ENCODE data around the gene GBP7. TPM values are rescaled to one million over a fixed set of nuclear protein-coding genes. Genes with fewer than 3 reads are reported as not detected.

GBP7 gene
- total and polyA plus RNA-seq, 4 donors: 0.89 to 27.8 (median 16.8) TPM

DNA sequence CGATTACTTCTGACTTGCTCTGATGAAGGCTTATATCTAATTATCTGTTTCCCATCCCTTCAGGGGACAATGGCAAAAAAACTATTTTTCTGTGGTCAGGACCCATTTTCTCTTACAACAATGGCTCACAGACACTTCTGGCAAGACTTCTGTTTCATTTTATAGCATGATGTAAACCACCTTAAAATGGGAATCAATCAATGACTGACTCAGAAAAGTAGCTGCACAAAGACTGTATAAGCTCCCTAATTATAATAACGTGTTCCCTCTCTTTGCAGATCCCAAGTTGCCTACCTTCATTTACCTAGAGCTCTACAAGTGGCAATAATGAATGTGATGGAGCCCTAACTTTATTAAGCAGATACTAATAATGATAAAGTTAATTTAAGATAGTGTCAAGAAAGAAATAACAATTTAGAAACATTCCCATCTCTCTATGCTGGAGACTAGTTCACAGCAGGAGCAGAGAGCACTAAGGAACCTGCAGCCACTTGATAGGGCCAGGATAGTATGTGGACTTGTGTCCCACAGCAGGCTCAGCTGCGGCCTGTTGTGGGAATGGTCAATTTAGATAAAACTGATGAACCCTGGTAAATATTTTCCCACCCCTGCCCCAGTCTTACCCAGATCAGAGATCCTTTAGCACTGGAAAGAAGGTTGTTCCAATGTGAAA, 50.4 kb downstream of the GBP7 start:
- no peaks in the 10 kb centered on the region for H3K27me3 ChIP-seq (ENCODE audit: control insufficient read depth in 4 of 4, insufficient read depth in 4 of 4, low read length in 3 of 4)
- H3K36me3 ChIP-seq (ENCODE audit: control insufficient read depth in 4 of 4, insufficient read depth in 3 of 4, low read depth in 1 of 4, low read length in 3 of 4): peaks cover 0 to 17% (median 9%) of the 10 kb centered on the region in 4 donors
- H3K9me3 ChIP-seq (ENCODE audit: control insufficient read depth in 4 of 4, low read length in 3 of 4): no peaks in the 10 kb centered on the region
- no peak for TF ChIP-seq FOXA1 (IDR thresholded peaks at IDR 0.05)
- peak; percentile 7 for TF ChIP-seq YY1 (IDR thresholded peaks at IDR 0.05)
- TF ChIP-seq NR2F2 (IDR thresholded peaks at IDR 0.05): no peak
- no peak for TF ChIP-seq SP1 (IDR thresholded peaks at IDR 0.05)
- TF ChIP-seq RXRA (IDR thresholded peaks at IDR 0.05): no peak
- DNase-seq (ENCODE audit: low spot score): no peak
- H3K27ac ChIP-seq (ENCODE audit: low read depth in 1 of 2, low read length in 2 of 2): peak overlapping the region; percentile 67 to 75
- H3K4me1 ChIP-seq (ENCODE audit: control insufficient read depth in 4 of 4, insufficient read depth in 4 of 4, low read length in 3 of 4): peaks cover 7 to 10% (median 8%) of the 10 kb centered on the region in 4 donors
- peak overlapping the region in 1 of 2 donors; percentile 87 for H3K9ac ChIP-seq (ENCODE audit: low read depth in 1 of 2, low read length in 2 of 2)
- WGBS: 59% methylated on average over 3 of the region's 3 CpGs
- peak overlapping the region; percentile 38 to 62 (median 42) for H3K4me3 ChIP-seq (ENCODE audit: low read depth in 1 of 3, low read length in 3 of 3)

DNA sequence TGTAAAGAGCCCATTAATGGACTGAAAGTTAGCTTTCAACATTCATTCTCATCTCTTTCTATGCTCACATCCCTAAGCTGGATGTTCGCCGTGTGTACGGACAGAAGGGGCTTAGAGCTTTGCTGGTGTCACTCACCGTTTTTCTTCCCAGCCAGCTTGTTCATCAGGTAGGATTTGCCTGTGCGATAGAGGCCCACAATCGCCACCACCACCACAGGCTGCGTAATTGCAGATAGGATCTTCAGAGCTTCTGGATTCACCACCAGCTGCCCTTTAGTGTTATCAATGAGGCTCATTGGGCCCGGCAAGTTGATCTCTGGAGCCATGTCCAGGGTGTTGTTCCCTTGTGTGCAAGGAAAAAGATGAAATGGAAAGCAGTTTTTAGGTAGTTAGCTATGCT, 54.2 kb downstream of the GBP7 start:
- H3K27ac ChIP-seq (ENCODE audit: low read depth in 1 of 2, low read length in 2 of 2): no peak overlapping the region
- H3K9me3 ChIP-seq (ENCODE audit: control insufficient read depth in 4 of 4, low read length in 3 of 4): no peaks in the 10 kb centered on the region
- H3K36me3 ChIP-seq (ENCODE audit: control insufficient read depth in 4 of 4, insufficient read depth in 3 of 4, low read depth in 1 of 4, low read length in 3 of 4): peaks cover 2 to 54% (median 43%) of the 10 kb centered on the region in 4 donors
- H3K4me3 ChIP-seq (ENCODE audit: low read depth in 1 of 3, low read length in 3 of 3): no peak overlapping the region
- H3K9ac ChIP-seq (ENCODE audit: low read depth in 1 of 2, low read length in 2 of 2): no peak overlapping the region
- TF ChIP-seq JUND (IDR thresholded peaks at IDR 0.05) (no peak), ATF3 (IDR thresholded peaks at IDR 0.05) (no peak), GABPA (IDR thresholded peaks at IDR 0.05 in 1 of 2, conservative IDR thresholded peaks at IDR 0.05 in 1 of 2) (no peak), FOXA1 (IDR thresholded peaks at IDR 0.05) (no peak), EGR1 (IDR thresholded peaks at IDR 0.05; ENCODE audit: low read depth in 2 of 2) (no peak), HNF4G (IDR thresholded peaks at IDR 0.05) (no peak)
- H3K4me1 ChIP-seq (ENCODE audit: control insufficient read depth in 4 of 4, insufficient read depth in 4 of 4, low read length in 3 of 4): peaks cover 0 to 2% (median 0%) of the 10 kb centered on the region in 4 donors
- DNase-seq (ENCODE audit: low spot score): no peak
- WGBS: 98% methylated on average over 8 of the region's 8 CpGs
- no peaks in the 10 kb centered on the region for H3K27me3 ChIP-seq (ENCODE audit: control insufficient read depth in 4 of 4, insufficient read depth in 4 of 4, low read length in 3 of 4)

- Histone ChIP-seq H3K36me3 (ENCODE audit: control insufficient read depth in 4 of 4, insufficient read depth in 3 of 4, low read depth in 1 of 4, low read length in 3 of 4) (peaks cover 8 to 88% (median 74%) of the 10 kb centered on the region in 4 donors), H3K27ac (ENCODE audit: low read depth in 1 of 2, low read length in 2 of 2) (no peak overlapping the region), H3K27me3 (ENCODE audit: control insufficient read depth in 4 of 4, insufficient read depth in 4 of 4, low read length in 3 of 4) (no peaks in the 10 kb centered on the region), H3K9me3 (ENCODE audit: control insufficient read depth in 4 of 4, low read length in 3 of 4) (no peaks in the 10 kb centered on the region), H3K4me1 (ENCODE audit: control insufficient read depth in 4 of 4, insufficient read depth in 4 of 4, low read length in 3 of 4) (no peaks in the 10 kb centered on the region), H3K9ac (ENCODE audit: low read depth in 1 of 2, low read length in 2 of 2) (no peak overlapping the region), H3K4me3 (ENCODE audit: low read depth in 1 of 3, low read length in 3 of 3) (no peak overlapping the region)
- WGBS: 89% methylated on average over 2 of the region's 2 CpGs
- TF ChIP-seq NR2F2 (IDR thresholded peaks at IDR 0.05): no peak
- no peak for TF ChIP-seq TAF1 (conservative IDR thresholded peaks at IDR 0.05)
- TF ChIP-seq HNF4G (IDR thresholded peaks at IDR 0.05): no peak
- TF ChIP-seq, protein P1, sequence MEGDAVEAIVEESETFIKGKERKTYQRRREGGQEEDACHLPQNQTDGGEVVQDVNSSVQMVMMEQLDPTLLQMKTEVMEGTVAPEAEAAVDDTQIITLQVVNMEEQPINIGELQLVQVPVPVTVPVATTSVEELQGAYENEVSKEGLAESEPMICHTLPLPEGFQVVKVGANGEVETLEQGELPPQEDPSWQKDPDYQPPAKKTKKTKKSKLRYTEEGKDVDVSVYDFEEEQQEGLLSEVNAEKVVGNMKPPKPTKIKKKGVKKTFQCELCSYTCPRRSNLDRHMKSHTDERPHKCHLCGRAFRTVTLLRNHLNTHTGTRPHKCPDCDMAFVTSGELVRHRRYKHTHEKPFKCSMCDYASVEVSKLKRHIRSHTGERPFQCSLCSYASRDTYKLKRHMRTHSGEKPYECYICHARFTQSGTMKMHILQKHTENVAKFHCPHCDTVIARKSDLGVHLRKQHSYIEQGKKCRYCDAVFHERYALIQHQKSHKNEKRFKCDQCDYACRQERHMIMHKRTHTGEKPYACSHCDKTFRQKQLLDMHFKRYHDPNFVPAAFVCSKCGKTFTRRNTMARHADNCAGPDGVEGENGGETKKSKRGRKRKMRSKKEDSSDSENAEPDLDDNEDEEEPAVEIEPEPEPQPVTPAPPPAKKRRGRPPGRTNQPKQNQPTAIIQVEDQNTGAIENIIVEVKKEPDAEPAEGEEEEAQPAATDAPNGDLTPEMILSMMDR (IDR thresholded peaks at IDR 0.05; ENCODE audit: low read depth, low read length, missing input control): no peak
- TF ChIP-seq REST (IDR thresholded peaks at IDR 0.05): no peak
- no peak for TF ChIP-seq SP1 (IDR thresholded peaks at IDR 0.05)
- TF ChIP-seq EGR1 (IDR thresholded peaks at IDR 0.05; ENCODE audit: low read depth in 2 of 2): no peak
- TF ChIP-seq FOXA2 (IDR thresholded peaks at IDR 0.05): no peak
- no peak for TF ChIP-seq RXRA (IDR thresholded peaks at IDR 0.05)
- TF ChIP-seq GABPA (IDR thresholded peaks at IDR 0.05 in 1 of 2, conservative IDR thresholded peaks at IDR 0.05 in 1 of 2): no peak
- TF ChIP-seq, protein P2, sequence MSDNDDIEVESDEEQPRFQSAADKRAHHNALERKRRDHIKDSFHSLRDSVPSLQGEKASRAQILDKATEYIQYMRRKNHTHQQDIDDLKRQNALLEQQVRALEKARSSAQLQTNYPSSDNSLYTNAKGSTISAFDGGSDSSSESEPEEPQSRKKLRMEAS (IDR thresholded peaks at IDR 0.05): no peak
- TF ChIP-seq, protein P3, sequence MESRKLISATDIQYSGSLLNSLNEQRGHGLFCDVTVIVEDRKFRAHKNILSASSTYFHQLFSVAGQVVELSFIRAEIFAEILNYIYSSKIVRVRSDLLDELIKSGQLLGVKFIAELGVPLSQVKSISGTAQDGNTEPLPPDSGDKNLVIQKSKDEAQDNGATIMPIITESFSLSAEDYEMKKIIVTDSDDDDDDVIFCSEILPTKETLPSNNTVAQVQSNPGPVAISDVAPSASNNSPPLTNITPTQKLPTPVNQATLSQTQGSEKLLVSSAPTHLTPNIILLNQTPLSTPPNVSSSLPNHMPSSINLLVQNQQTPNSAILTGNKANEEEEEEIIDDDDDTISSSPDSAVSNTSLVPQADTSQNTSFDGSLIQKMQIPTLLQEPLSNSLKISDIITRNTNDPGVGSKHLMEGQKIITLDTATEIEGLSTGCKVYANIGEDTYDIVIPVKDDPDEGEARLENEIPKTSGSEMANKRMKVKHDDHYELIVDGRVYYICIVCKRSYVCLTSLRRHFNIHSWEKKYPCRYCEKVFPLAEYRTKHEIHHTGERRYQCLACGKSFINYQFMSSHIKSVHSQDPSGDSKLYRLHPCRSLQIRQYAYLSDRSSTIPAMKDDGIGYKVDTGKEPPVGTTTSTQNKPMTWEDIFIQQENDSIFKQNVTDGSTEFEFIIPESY (IDR thresholded peaks at IDR 0.05): no peak
- no peak for TF ChIP-seq RAD21 (IDR thresholded peaks at IDR 0.05)
- TF ChIP-seq ATF3 (IDR thresholded peaks at IDR 0.05): no peak
- no peak for TF ChIP-seq JUND (IDR thresholded peaks at IDR 0.05)
- no peak for TF ChIP-seq FOXA1 (IDR thresholded peaks at IDR 0.05)
- TF ChIP-seq YY1 (IDR thresholded peaks at IDR 0.05): no peak
- TF ChIP-seq HNF4A (conservative IDR thresholded peaks at IDR 0.05): no peak
- no peak for DNase-seq (ENCODE audit: low spot score)
Observed at GRCh38 chr1:89114662-89115061, 61.1 kb downstream of the GBP7 start.

All from liver (tissue), 9 donors.